IPS DF 6.9 (cell line): ENCODE results near the gene BDH2.

Source experiments
- DNase-seq: peaks from one replicate; pipeline ENCODE4 v3.0.0-alpha.2; 2013; ENCODE audit warnings: low read depth, low spot score
- H3K27ac ChIP-seq: one replicate; pipeline ENCODE4 v1.5.1; 2013; ENCODE audit warnings: low read length, control low read depth
- H3K27me3 ChIP-seq: 2 replicates; pipeline ENCODE4 v1.6.1; 2013; ENCODE audit warnings: mild to moderate bottlenecking, low read length; ENCODE audit not compliant: control insufficient read depth, insufficient read depth
- H3K36me3 ChIP-seq: 2 replicates; pipeline ENCODE4 v1.6.1; 2013; ENCODE audit warnings: low read length; ENCODE audit not compliant: control insufficient read depth, insufficient read depth
- H3K4me1 ChIP-seq: 2 replicates; pipeline ENCODE4 v1.6.1; 2013; ENCODE audit warnings: low read length; ENCODE audit not compliant: control insufficient read depth, insufficient read depth
- H3K4me3 ChIP-seq: 2 replicates; pipeline ENCODE4 v1.5.1; 2013; ENCODE audit warnings: mild to moderate bottlenecking, low read length
- H3K9me3 ChIP-seq: 2 replicates; pipeline ENCODE4 v1.6.1; 2013; ENCODE audit warnings: low read length, inconsistent platforms; ENCODE audit not compliant: control insufficient read depth, insufficient read depth
- WGBS: extraction: QIAGEN DNeasy Blood & Tissue Kit; methylation state at CpG from one replicate; pipeline ENCODE4 v1.1.7; 2013; ENCODE audit warnings: mixed read lengths, missing lambda C conversion rate; ENCODE audit not compliant: insufficient read length, insufficient coverage; 5-methylcytosine and 5-hydroxymethylcytosine counted together

The BDH2 gene

DNA sequence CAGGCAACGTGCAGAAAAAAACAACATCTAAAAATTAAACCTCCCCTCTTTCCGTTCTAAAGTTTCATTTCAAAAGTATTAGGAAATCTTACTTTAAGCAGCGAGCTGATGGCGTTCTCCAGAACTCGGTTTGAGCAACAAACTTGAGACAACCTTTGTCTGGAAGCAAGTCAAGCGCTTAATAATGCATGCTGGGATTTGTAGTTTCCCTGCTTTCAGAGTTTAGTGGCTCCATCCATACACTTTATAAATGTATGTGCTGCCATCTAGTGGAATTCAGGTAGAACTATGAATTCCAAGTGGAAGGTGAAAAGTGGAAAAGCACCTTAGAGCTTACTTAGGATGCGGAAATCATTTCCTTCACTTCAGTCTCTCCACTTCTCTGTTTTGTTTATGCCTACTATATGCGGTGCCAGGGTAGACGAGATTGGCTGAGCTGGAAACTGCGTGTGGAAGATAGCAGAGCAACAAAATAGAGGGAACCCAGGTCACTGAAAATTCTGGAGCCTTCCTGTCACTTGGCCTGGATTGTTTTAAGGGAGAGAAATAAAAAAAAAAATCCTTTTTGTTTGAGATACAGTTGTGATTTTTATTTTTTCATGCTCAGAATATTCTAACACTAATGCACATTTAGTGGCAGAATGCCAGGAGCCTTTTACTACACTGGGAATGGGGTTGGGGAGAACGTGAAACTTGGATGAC lies at the start of gene BDH2:
Gene BDH2 (minus strand): TSS at position 144 of the 702 bp plus-strand sequence. CDS start 3,580 bp downstream, outside the sequence.
- peak; percentile 48 for DNase-seq
- H3K9me3 ChIP-seq = no peaks in the 10 kb centered on the region
- no peak within 1 kb of the TSS for H3K27ac ChIP-seq
- H3K4me1 ChIP-seq = no peaks in the 10 kb centered on the region
- no peaks in the 10 kb centered on the region for H3K36me3 ChIP-seq
- WGBS = no CpG with 5 or more reads among the region's 11 CpGs
- H3K4me3 ChIP-seq = peak within 1 kb of the TSS; percentile 22; the same call in 1 of the 2 replicates
- no peaks in the 10 kb centered on the region for H3K27me3 ChIP-seq

DNA sequence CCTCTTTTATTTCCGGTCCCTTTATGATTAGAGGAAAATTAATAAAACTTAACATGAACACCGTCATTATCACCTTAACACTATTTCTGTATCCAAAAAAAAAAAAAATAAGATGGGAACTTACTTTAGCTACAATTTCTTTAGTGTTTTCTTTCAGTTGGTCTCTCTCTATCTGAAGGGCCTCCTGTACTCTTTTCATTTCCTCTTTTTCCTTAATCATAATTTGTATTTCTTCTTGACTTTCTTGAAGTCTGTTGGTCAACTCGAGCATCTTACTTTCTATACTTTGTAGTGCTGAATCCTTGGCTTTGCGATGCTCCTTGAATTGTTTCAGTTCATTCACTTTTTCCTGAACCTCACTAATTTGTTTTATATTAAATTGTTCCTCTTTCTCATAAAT lies 45.3 kb upstream of the BDH2 start:
- no CpG with 5 or more reads among the region's 4 CpGs for WGBS
- Histone ChIP-seq H3K27me3 (no peaks in the 10 kb centered on the region), H3K27ac (no peak overlapping the region), H3K36me3 (peaks cover 2% of the 10 kb centered on the region; the same call in 1 of the 2 replicates), H3K4me3 (no peak overlapping the region), H3K9me3 (no peaks in the 10 kb centered on the region), H3K4me1 (no peaks in the 10 kb centered on the region)
- DNase-seq = no peak

DNA sequence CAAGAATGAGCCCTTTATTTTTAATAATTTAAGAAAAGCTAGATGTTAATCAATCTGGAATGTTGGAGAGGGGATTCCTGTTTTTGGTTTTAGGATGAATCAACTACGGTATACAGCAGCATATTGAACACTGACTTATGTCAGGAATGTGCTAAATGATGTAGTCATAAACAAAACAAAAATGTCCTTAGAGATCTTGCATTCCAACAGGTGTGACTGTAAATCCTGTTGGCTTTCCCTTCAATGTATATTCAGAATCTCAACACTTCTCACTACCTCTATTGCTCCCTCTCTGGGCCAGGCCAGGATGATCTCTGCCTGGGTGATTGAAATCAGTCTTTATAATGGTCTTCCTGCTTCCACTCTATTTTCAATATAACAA lies 37.8 kb upstream of the BDH2 start:
- H3K36me3 ChIP-seq = peaks cover 4% of the 10 kb centered on the region; the same call in 1 of the 2 replicates
- no peak for DNase-seq
- H3K27me3 ChIP-seq = no peaks in the 10 kb centered on the region
- H3K4me3 ChIP-seq = no peak overlapping the region
- no peaks in the 10 kb centered on the region; the same call in 1 of the 2 replicates for H3K9me3 ChIP-seq
- no peaks in the 10 kb centered on the region for H3K4me1 ChIP-seq
- H3K27ac ChIP-seq = no peak overlapping the region
- WGBS = no CpG with 5 or more reads among the region's 1 CpG

DNA sequence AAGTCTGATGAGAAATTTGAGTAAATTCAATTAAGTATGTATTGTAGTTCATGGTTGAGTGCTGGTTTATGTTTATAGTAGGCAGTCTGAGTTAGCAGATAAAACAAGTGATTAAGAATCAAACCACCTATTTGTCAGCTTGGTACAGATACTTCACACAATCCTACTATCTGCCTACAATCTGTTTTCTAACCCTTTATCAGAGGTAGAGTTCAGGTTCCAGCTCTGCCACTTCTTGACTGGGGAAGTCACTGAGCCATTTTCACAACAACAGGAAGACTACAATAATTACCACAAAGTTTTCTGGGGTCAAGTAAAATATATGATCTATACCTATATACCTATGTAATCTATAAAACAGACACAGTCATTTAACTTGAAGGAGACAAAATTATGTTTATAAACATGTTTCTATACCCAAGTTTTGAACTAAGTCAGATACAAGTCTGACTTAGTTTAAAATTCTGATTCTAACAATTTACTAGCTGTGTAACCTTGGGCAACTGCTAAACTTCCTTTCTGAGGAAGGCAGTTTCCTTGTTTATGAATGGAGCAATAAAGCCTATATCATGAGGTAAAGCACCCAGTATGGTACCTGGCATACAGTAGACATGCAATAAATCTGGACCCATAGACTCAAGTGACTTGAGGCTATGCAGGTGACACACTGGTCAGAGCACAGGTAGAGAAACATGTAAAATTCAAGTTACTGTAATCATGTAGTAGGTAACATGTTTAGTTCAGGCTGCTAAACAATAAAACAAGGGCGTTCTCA lies 37.2 kb upstream of the BDH2 start:
- WGBS = no CpG with 5 or more reads among the region's 1 CpG
- no peaks in the 10 kb centered on the region for H3K4me1 ChIP-seq
- H3K27me3 ChIP-seq = no peaks in the 10 kb centered on the region
- no peak overlapping the region for H3K4me3 ChIP-seq
- H3K9me3 ChIP-seq = no peaks in the 10 kb centered on the region; the same call in 1 of the 2 replicates
- no peak for DNase-seq
- H3K27ac ChIP-seq = no peak overlapping the region
- peaks cover 8% of the 10 kb centered on the region; the same call in 1 of the 2 replicates for H3K36me3 ChIP-seq

DNA sequence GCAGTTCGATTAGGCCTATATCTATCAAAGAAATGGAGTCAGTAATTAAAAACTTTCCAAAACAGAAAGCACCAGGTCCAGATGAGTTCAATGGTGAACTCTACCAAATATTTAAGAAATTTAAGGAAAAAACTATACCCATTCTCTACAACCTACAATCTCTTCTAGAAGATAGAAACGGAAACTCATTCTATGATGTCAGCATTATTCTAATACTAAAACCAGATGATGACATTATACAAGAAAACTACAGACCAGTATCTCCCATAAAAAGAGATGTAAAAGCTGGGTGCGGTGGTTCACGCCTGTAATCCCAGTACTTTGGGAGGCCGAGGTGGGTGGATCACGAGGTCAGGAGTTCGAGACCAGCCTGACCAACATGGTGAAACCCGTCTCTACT lies 29.5 kb upstream of the BDH2 start:
- Histone ChIP-seq H3K27ac (no peak overlapping the region), H3K27me3 (no peaks in the 10 kb centered on the region), H3K4me1 (no peaks in the 10 kb centered on the region), H3K9me3 (no peaks in the 10 kb centered on the region), H3K4me3 (no peak overlapping the region), H3K36me3 (0 out of 2 replicates have a peak, but pooled peaks cover 4% of the 10 kb centered on the region)
- DNase-seq = no peak
- WGBS = no CpG with 5 or more reads among the region's 8 CpGs

DNA sequence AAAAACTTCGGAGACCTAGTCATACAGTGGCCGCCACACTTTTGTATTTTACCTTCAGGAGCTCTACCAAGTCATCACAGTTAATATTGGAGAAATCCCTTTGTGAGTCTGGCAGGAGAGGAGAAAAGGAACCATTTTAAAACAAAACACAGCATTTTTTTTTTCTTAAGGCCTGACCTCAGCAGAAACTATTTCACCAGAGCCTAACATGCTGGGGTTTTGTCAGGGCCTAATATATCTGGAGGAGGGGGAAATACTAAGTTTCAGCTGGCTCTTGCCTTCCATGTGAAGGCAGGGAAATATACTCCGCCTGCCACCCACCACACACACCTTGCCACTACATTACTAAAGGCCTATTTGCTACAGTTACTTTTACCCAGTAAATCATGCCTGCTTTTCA lies 26.5 kb upstream of the BDH2 start:
- Histone ChIP-seq H3K4me3 (no peak overlapping the region), H3K27me3 (no peaks in the 10 kb centered on the region), H3K27ac (no peak overlapping the region), H3K4me1 (no peaks in the 10 kb centered on the region), H3K9me3 (no peaks in the 10 kb centered on the region), H3K36me3 (no peaks in the 10 kb centered on the region; the same call in 1 of the 2 replicates)
- no CpG with 5 or more reads among the region's 3 CpGs for WGBS
- DNase-seq = no peak

DNA sequence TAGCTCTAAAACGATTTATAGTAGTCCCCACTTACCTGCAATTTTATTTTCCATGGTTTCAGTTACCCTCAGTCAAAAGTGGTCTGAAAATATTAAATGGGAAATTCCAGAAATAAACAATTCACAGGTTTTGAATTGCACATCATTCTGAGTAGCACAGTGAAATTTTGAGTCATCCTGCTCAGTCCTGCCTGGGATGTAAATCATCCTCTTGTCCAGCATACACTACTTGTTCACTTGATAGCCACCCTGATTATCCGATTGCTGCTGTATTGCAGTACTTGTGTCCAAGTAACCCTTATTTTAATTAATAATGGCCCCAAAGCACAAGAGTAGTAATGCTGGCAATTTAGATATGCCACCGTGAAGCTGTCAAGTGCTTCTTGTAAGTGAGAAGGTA lies 23.5 kb upstream of the BDH2 start:
- H3K4me1 ChIP-seq = no peaks in the 10 kb centered on the region
- no peaks in the 10 kb centered on the region for H3K9me3 ChIP-seq
- WGBS = no CpG with 5 or more reads among the region's 3 CpGs
- no peak overlapping the region for H3K4me3 ChIP-seq
- no peaks in the 10 kb centered on the region for H3K27me3 ChIP-seq
- H3K27ac ChIP-seq = no peak overlapping the region
- H3K36me3 ChIP-seq = no peaks in the 10 kb centered on the region; the same call in 1 of the 2 replicates
- DNase-seq = no peak

DNA sequence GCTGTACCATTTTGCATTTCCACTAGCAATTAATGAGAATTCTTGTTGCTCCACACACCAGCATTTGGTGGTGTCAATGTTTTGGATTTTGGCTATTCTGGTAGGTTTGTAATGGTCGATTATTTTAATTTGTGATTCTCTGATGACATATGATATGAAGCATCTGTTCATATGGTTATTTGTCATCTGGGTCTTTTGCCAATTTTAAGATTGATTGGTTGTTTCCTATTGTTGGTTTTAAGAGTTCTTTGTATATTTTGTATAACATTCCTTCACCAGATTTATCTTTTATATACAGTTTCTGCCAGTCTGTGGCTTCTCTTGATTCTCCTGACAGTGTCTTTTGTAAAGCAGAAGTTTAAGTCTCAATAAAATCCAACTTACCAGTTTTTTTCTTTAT lies 18.5 kb upstream of the BDH2 start:
- Histone ChIP-seq H3K36me3 (no peaks in the 10 kb centered on the region; the same call in 1 of the 2 replicates), H3K4me1 (no peaks in the 10 kb centered on the region), H3K27ac (no peak overlapping the region), H3K4me3 (no peak overlapping the region), H3K27me3 (no peaks in the 10 kb centered on the region), H3K9me3 (no peaks in the 10 kb centered on the region)
- WGBS = 100% methylated on average over 1 of the region's 1 CpG
- DNase-seq = no peak

DNA sequence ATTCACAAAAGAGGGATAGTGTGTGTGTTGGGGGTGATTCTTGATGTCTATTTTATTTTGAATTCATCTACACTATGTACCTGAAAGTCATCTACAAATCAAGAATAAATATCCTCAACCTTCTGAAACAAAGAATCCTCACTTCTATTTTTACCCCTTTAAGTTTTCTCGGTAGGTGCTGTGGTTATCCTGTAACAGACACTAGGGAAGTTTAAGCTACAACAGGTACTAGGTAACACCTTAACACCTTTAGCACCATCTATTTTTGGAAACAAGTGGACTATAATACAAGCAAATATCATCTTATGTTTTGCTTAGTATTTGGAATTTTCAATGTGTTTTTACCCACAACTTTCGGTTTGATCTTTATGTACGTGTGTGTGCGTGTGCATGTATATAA lies 12.0 kb upstream of the BDH2 start:
- Histone ChIP-seq H3K27me3 (no peaks in the 10 kb centered on the region), H3K4me3 (no peak overlapping the region)
- WGBS = no CpG with 5 or more reads among the region's 4 CpGs

DNA sequence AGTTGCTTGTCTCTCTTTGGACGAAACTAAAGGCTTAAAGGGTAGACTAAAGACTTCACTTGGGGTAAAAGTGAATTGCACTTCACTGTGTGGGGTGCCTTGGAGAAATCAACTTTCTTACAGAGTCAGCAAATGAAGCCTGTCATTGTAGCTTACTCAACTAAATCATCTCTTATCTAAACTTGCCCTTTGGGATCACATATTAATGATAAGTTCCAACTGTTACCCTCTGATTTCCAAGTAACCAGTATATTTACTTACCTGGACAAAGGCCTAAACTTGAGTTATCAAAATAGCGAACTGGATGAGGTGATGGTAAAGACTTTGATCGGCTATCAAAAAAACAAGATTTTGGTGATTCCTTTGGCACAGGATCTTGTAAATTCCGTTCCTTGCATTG lies 8.9 kb upstream of the BDH2 start:
- no peaks in the 10 kb centered on the region for H3K4me1 ChIP-seq
- peaks cover 9% of the 10 kb centered on the region; the same call in 1 of the 2 replicates for H3K36me3 ChIP-seq
- H3K27me3 ChIP-seq = no peaks in the 10 kb centered on the region
- no CpG with 5 or more reads among the region's 4 CpGs for WGBS
- no peak overlapping the region for H3K4me3 ChIP-seq
- H3K9me3 ChIP-seq = no peaks in the 10 kb centered on the region
- no peak for DNase-seq
- H3K27ac ChIP-seq = no peak overlapping the region

More for the DNA sequence above, 12.0 kb upstream of the BDH2 start:
- Histone ChIP-seq H3K4me1 (no peaks in the 10 kb centered on the region), H3K9me3 (no peaks in the 10 kb centered on the region), H3K27ac (no peak overlapping the region), H3K36me3 (peaks cover 9% of the 10 kb centered on the region; the same call in 1 of the 2 replicates)
- no peak for DNase-seq
